Stimulated activated CD8-positive, alpha-beta memory T cell treated with anti-CD3 and anti-CD28 coated beads, Interleukin-4, amount 100 ng/mL, for 48 hours (primary cell): ENCODE results near the gene HDGF.
"Not testable (repeated sequence)": the region's sequence is repeated elsewhere in the genome, so short reads cannot be mapped to it uniquely, and the experiment has no call there.

ENCODE experiments used
- DNase-seq: peaks from one replicate; pipeline ENCODE4 v3.0.0-alpha.2; 2020

Gene HDGF

DNA sequence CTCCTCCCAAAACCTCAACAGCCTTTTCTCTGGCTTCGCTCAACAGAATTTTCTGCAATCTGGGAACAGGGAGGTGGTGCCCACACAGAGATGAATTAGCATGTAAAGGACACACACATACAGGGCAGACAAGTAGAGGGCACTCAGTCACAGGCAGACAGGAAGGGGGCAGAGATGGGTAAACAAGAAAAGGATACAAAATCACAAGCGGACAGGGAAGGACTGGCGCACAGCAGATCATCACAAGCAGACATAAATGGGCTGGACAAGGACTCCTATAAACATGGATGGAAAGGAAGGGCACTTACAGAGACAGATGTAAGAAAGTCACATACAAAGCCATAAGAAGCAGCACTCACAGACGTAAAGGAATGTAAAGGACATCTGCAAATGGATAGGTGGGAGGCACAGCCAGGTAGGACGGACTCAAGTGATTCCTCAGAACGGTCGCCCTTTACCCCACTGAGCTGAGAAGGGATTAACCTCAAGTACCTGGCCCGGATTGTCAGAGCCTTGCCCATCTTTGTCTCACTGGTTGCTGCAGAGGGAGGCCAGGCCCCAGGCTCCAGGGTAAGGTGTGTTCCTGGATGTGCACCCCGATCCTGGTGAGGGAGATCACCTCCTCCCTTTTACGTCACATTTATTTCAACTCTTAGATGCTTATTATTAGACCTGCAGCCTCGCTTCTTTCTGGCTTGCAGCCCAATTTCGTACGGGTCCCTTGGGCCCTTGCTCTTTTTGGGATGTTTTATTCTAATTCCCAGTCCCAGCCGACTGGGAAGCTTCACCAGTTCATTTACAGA is 15.0 kb upstream of the HDGF start:
- DNase-seq: no peak

DNA sequence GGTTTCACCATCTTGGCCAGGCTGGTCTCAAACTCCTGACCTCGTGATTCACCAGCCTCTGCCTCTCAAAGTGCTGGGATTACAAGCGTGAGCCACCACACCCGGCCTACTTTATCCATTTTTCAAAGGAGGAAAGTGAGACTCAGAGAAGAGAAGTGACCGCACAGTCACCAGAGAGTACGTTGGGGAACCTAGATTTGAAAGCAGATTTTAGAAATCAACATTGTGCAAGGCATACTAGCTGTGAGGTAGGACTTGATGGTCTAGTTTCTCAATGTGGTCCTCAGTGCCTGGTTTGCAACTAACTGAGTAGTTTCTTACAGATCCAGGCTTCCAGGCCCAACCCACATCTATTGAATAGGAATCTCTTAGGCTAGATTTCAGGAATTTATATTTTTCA is 14.2 kb upstream of the HDGF start:
- DNase-seq: no peak

DNA sequence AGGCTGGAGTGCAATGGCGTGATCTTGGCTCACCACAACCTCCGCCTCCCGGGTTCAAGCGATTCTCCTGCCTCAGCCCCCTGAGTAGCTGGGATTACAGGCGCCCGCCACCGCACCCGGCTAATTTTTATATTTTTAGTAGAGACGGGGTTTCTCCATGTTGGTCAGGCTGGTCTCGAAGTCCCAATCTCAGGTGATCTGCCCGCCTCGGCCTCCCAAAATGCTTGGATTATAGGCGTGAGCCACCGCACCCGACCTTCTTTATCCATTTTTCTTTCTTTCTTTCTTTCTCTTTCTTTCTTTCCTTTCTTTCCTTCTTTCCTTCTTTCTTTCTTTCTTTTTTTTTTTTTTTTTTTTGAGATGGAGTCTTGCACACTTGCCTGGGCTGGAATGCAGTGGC is 13.7 kb upstream of the HDGF start:
- DNase-seq: not testable (repeated sequence)

GRCh38 chr1:156760796-156761104 is 9.3 kb upstream of the HDGF start:
- DNase-seq: no peak

DNA sequence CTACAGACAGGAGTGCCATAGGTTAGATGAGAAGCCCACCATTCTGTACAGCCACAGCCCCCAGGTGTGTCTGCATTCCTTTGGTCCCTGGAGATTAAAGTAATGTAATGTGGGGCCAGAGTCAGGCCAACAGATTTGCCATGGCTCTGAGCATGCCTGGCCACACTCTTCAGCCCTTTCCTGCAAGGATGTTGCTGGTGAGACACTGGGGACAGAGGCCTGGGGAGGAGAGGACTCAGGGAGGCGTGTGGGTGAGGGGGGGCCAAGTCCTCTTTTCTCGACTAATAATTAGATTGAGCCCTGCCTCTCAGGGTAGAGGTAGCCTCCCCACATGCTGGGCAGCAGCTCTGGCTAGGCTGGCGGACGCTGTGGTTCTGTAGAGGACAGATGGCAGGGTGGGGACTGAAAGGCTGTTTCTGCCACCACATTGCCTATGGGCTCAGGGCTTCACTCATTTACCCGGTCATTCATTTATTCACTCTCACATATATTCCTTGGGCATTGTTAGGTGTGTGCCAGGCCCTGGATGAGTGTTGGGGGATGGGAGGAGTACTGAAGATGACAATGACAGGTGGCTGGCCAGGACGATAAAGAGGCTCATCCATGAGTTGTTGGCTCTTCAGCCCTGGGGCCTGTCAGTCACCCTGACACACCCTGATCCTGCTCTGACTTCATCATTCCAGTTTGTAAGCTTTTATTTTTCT is 8.8 kb upstream of the HDGF start:
- no peak for DNase-seq

- DNase-seq: not testable (repeated sequence)
These were observed 6.2 kb upstream of the HDGF start for GRCh38 chr1:156757572-156758253.

DNA sequence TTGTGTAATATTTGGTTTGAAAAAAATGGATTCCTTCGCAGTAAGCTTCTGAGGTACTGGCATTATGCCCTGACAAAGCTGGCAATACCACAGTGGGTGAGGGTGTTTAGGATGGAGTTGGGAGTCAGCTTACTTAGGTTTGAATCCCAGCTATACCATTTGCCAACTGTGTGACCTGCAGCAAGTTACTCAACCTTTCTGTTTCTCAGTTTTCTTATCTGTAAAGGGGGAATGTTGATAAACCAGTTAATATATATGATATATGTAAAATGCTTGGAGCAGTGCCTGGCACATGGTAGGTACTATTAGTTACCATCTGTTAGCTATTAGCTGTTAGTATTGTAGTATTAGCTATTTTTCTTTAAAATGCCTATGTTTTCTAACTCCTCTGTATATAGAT is 4.9 kb upstream of the HDGF start:
- DNase-seq: no peak

DNA sequence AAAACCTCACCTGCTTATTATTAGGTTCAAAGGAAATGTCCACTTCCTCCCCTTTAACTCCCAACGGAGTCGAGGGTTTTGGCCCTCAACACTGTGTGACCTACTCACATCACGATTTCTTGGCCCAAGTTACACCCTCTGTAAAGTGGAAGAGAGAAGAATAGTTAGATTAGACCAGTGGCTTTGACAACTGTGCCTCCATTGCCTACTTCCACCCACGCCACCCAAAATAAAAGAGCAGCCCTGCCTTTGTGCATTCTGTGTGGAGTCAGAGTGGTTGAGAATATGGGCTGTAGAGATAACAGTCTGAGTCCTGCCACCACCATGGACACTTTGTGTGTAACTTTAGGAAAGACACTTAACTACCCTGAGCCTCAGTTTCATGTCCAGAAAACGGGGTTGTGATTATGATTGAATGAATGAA is 4.1 kb upstream of the HDGF start:
- no peak for DNase-seq

- no peak for DNase-seq
These were observed 2.7 kb upstream of the HDGF start for GRCh38 chr1:156754219-156754618.

- no peak for DNase-seq
These were observed 1.5 kb upstream of the HDGF start for GRCh38 chr1:156752843-156753482.

DNA sequence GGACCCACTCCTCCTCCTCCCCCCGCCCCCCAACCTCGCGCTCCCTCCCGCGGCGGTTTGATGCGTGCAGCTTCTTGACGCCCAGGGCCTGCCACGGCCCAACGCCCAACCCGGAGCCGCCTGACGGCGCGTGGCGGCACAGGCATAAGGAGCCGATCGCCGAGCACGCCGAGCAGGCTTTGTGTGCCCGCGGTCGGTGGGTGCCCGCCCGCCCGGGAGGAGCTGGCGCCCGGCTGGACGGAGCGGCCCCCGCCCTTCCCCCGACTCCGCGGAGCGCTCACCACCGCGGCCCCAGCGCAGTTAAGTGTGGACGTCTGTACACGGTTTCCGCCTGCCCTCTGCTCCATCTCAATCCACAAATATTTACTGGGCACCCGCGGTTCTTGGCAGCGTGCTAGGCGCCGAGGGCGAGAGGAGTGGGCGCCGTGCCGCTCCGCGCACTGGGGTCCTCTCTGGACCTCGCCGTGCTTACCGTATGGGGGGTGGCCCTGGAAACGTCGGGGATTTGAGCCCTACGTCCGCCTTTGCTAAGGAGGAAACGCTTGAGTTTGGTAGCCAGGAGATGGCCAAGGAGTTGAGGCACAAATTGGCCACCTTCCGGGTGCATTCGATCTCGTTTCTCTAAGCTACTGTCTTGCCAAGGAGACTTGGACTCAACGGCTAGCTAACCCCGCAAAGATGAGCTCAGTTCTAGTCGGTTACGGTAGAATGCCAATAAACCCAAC is 444 bp upstream of the HDGF start:
- peak; percentile 97 for DNase-seq

DNA sequence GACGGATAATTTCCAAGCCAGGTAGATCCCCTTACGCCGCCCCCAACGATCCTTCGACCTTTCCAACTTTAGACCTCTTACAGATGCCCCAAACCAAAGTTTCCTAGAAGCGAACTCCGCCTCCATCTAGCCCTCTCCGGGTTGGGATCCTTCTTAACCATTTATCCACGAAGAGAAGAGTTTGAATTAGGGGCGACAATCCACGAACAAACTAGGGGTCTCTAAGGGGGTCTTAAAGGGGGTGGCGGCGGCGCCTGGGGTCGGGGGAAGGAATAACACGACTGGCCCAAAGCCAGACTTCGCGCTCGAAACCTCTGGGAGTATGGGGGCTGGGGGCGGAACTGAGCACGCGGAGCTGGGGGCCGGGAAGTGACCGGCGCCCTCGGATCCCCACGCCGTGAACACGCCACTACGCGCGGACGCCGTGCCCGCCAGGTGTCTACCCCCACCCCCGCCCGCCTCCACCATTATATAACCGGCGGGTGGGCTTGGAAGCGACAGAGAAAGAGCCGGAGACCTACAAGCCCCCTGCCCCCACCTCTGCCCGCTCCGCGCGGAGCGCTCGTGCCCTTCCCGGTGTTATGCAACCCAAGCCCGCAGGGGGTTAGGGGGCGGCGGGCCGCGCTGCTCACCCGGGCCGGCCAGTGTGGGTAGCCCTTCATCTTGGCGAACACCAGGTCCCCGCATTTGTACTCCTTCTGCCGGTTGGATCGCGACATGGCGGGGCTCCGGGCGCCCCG is 594 bp downstream of the HDGF start:
- DNase-seq: peak; percentile 58

GRCh38 chr1:156750191-156750672 is 1.2 kb downstream of the HDGF start:
- DNase-seq: peak; percentile 74

- no peak for DNase-seq
These were observed 1.9 kb downstream of the HDGF start for GRCh38 chr1:156749419-156750118.

- DNase-seq: no peak
These were observed 2.6 kb downstream of the HDGF start for GRCh38 chr1:156748670-156749418.

GRCh38 chr1:156747742-156748669 is 3.5 kb downstream of the HDGF start:
- no peak for DNase-seq

DNA sequence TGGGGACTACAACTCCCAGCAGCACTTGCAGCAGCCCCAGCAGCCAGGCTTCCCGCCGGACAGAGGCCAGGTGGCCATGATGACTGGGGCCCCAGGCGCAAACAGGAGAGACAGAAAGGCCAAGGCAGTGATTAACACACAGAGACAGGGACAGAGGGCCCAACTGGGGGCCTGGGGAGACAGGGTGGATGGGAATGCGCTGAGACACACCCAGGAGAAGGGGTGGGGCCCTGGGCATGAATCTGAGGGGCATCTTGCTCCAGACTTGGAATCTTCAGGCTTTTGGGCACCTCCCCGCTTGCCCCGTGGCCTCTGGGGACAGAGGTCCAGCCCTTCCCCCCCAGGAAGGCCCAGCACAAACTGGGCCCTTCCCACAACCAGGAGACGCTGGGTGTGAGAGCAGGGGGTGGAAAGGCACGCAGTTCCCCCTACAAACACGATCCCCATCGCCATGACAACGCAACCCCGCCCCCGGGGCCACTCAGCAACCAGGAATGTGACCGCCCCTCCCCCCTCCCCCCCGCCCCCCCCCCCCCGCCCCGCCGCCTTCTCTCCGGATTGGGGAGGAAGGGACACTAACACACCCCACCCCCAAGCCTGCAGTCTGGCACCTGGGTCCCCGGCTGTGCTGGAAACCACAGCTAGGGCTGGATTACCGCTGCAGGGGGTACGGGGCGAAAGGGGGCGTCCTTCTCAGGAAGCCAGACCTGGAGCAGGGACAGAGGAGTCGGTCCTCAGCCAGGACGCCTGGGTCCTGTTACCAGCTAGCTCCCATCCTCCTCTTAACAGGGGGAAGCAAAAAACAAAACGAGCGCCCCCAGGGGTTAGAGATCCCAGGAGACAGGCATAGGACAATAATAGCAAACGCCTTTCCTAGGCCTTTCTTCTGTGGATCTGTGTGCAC is 4.5 kb downstream of the HDGF start:
- peak; percentile 79 for DNase-seq

- DNase-seq: no peak
These were observed 5.1 kb downstream of the HDGF start for GRCh38 chr1:156746406-156746727.
